GM12878 (cell line): ENCODE data around the gene SNED1. TPM values are rescaled to one million over a fixed set of nuclear protein-coding genes. Genes with fewer than 3 reads are reported as not detected.

ENCODE experiments used
- ATAC-seq: fragments of 200-7000 bp; cut with Tn5 transposase; 3 replicates; pipeline ENCODE4 v1.9.1; 2020; ENCODE audit warnings: mild to moderate bottlenecking, moderate library complexity
- BruUV-seq: library from RNA; stranded (reverse); fragments of 400-500 nt; replicated peaks from 2 replicates; lab custom pipeline; 2021; lab: Mats Ljungman, UMichigan
- CTCF ChIA-PET: fragments of 300-600 bp; sonication (Branson Sonifier 250); formaldehyde crosslinking; extraction: SDS; loops from one replicate; lab custom pipeline; 2021; ENCODE audit warnings: inconsistent platforms; lab: Yijun Ruan, JAX
- POLR2A ChIA-PET: fragments of 350-600 bp; formaldehyde crosslinking; extraction: SDS; loops from one replicate; lab custom pipeline; 2021; ENCODE audit warnings: inconsistent platforms; lab: Charles Lee
- RAD21 ChIA-PET: fragments of 300-600 bp; sonication (Branson Sonifier 250); formaldehyde crosslinking; loops from one replicate; lab custom pipeline; 2023; ENCODE audit warnings: antibody characterized with exemption; ENCODE audit not compliant: unreplicated experiment; lab: Charles Lee
- SMC1A ChIA-PET: fragments of 300-600 bp; sonication (Branson Sonifier 250); formaldehyde crosslinking; loops from one replicate; lab custom pipeline; 2023; ENCODE audit not compliant: unreplicated experiment, uncharacterized antibody; lab: Charles Lee
- DNase-seq: peaks from one replicate; pipeline ENCODE4 v3.0.0-alpha.2; 2011; ENCODE audit warnings: low read depth, low spot score
- FAIRE-seq: peaks from 3 replicates; lab custom pipeline; 2011; peaks lifted over from hg19 to GRCh38; lab: Jason Lieb, UNC
- H2AFZ ChIP-seq: 2 replicates; pipeline ENCODE4 v1.6.0; 2011; ENCODE audit warnings: low read depth, low read length, control low read depth; ENCODE audit not compliant: control insufficient read depth
- H3K27ac ChIP-seq: 2 replicates; pipeline ENCODE4 v1.5.1; 2011; ENCODE audit warnings: control low read depth; ENCODE audit not compliant: control insufficient read depth, insufficient read depth
- H3K27me3 ChIP-seq, 2 experiments: replicated peaks in 1 of 2; 2 replicates each; pipeline versions ENCODE4 v1.6.0 to v1.6.1; 2011; ENCODE audit warnings: low read length in 1 of 2; ENCODE audit not compliant: control insufficient read depth in 2 of 2, insufficient read depth in 2 of 2
- H3K36me3 ChIP-seq, 2 experiments: 2 replicates each; pipeline ENCODE4 v1.5.1; 2011; ENCODE audit warnings: low read length in 1 of 2; ENCODE audit not compliant: control insufficient read depth in 2 of 2, insufficient read depth in 2 of 2
- H3K4me1 ChIP-seq: 2 replicates; pipeline ENCODE4 v1.6.1; 2011; ENCODE audit warnings: mild to moderate bottlenecking, low read length, moderate library complexity, mixed read lengths; ENCODE audit not compliant: control insufficient read depth, insufficient read depth
- H3K4me2 ChIP-seq: 2 replicates; pipeline ENCODE4 v1.6.0; 2011; ENCODE audit warnings: control low read depth; ENCODE audit not compliant: control insufficient read depth, insufficient read depth
- H3K4me3 ChIP-seq: fragments of 200-600 bp; sonication (generic); 2 replicates; pipeline ENCODE4 v1.5.1; 2016
- H3K79me2 ChIP-seq: 2 replicates; pipeline ENCODE4 v1.6.0; 2011; ENCODE audit warnings: low read length; ENCODE audit not compliant: control insufficient read depth, insufficient read depth
- H3K9ac ChIP-seq: 2 replicates; pipeline ENCODE4 v1.8.0; 2011; ENCODE audit warnings: low read length, control low read depth, mixed read lengths; ENCODE audit not compliant: control insufficient read depth, insufficient read depth
- H3K9me3 ChIP-seq: replicated peaks from 3 replicates; pipeline ENCODE4 v1.5.1; 2011; ENCODE audit warnings: mild to moderate bottlenecking, low read length; ENCODE audit not compliant: control insufficient read depth, insufficient read depth
- H4K20me1 ChIP-seq: 2 replicates; pipeline ENCODE4 v1.6.0; 2011; ENCODE audit not compliant: control insufficient read depth, insufficient read depth
- BMI1 ChIP-seq: fragments of 450-650 bp; IDR thresholded peaks from 2 replicates; pipeline ENCODE4 v1.6.1; 2016; ENCODE audit warnings: mild to moderate bottlenecking, moderate library complexity, borderline replicate concordance
- ESRRA ChIP-seq: IDR thresholded peaks from 2 replicates; pipeline ENCODE4 v1.6.1; 2012; ENCODE audit warnings: mild to moderate bottlenecking, low read length, improper control_type of control experiment
- GATAD2B ChIP-seq: fragments of 450-650 bp; conservative IDR thresholded peaks from 2 replicates; pipeline ENCODE4 v1.6.1; 2017; ENCODE audit warnings: low read depth, mild to moderate bottlenecking, moderate library complexity
- MEF2B ChIP-seq: fragments of 450-650 bp; IDR thresholded peaks from 2 replicates; pipeline ENCODE4 v1.6.1; 2018; ENCODE audit warnings: mild to moderate bottlenecking, moderate library complexity; ENCODE audit not compliant: partially characterized antibody, poor library complexity, severe bottlenecking
- NFYB ChIP-seq: IDR thresholded peaks from 2 replicates; pipeline ENCODE4 v1.6.1; 2011; ENCODE audit warnings: low read depth, mild to moderate bottlenecking, low read length, improper control_type of control experiment, moderate library complexity; ENCODE audit not compliant: insufficient read depth
- TCF3 ChIP-seq: IDR thresholded peaks from 2 replicates; pipeline ENCODE4 v1.6.1; 2012; ENCODE audit warnings: low read depth, mild to moderate bottlenecking, low read length, borderline replicate concordance; ENCODE audit not compliant: insufficient read depth
- ZZZ3 ChIP-seq: IDR thresholded peaks from 2 replicates; pipeline ENCODE4 v1.6.1; 2011; ENCODE audit warnings: low read depth; ENCODE audit not compliant: control insufficient read depth, insufficient read length
- WGBS: methylation state at CpG from one replicate; pipeline ENCODE4 v1.1.6; 2016; ENCODE audit warnings: low lambda C conversion rate; ENCODE audit not compliant: insufficient replicate concordance, insufficient coverage; ENCODE audit errors: missing lambda C conversion rate; 5-methylcytosine and 5-hydroxymethylcytosine counted together
- in situ Hi-C: fragments of 300-500 bp; cut with MboI; formaldehyde crosslinking; loops from 9 replicates; pipeline ENCODE4 v1.14.3; 2018; ENCODE audit warnings: mixed read lengths
- intact Hi-C: fragments of 100-400 bp; cut with micrococcal nuclease; formaldehyde crosslinking; loops from one replicate; pipeline ENCODE4 v1.14.2; 2022; ENCODE audit not compliant: unreplicated experiment
- polyA plus RNA-seq, 11 experiments: library from polyadenylated mRNA; depleted of rRNA in 4 of 11; unstranded in 6 of 11; stranded (reverse) in 5 of 11; fragments of >200 nt; fragmentation: Nextera tagmentation in 4 of 11; fragmentation: Illumina TruSeq in 1 of 11; extraction: Ambion mirVana in 4 of 11; extraction: Trizol in 1 of 11; gene quantifications; 1 replicate in 1 of 11; 2 replicates in 10 of 11; pipeline versions ENCODE4 v1.2.1 to v1.2.3, GENCODE V29; 2011 to 2016; ENCODE audit warnings: inconsistent platforms in 2 of 11, missing spikeins in 2 of 11, low read depth in 1 of 11
- total RNA-seq, 4 experiments: library from RNA; depleted of rRNA in 3 of 4; stranded (reverse); fragments of >200 nt in 3 of 4; fragmentation: Illumina TruSeq in 1 of 4; extraction: Trizol in 1 of 4; gene quantifications; 2 replicates each; pipeline versions ENCODE4 v1.2.1 to v1.2.3, GENCODE V29; 2013 to 2021
- TF ChIP-seq, protein P1 (sequence below): IDR thresholded peaks from 2 replicates; pipeline ENCODE4 v1.6.1; 2011; ENCODE audit warnings: borderline replicate concordance, low read depth, mild to moderate bottlenecking, moderate library complexity, mixed read lengths, low read length; ENCODE audit not compliant: insufficient read depth; ENCODE audit errors: extremely low read length
- TF ChIP-seq, protein P2 (sequence below): fragments of 450-650 bp; IDR thresholded peaks from 2 replicates; pipeline ENCODE4 v1.6.1; 2017; ENCODE audit warnings: borderline replicate concordance
- TF ChIP-seq, protein P3 (sequence below): fragments of 450-650 bp; IDR thresholded peaks from 2 replicates; pipeline ENCODE4 v1.6.1; 2017; ENCODE audit warnings: mild to moderate bottlenecking, moderate library complexity
- TF ChIP-seq, protein P4 (sequence below): fragments of 450-650 bp; formaldehyde crosslinking; IDR thresholded peaks from 2 replicates; pipeline ENCODE4 v1.4.0; 2020; ENCODE audit warnings: mild to moderate bottlenecking, moderate library complexity

Gene SNED1
- total and polyA plus RNA-seq, 10 of the 15 experiments (the other 5 are each of a cell fraction or from before 2014, with no cell fraction given) = 0.05 to 8.4 (median 3.0) TPM

DNA sequence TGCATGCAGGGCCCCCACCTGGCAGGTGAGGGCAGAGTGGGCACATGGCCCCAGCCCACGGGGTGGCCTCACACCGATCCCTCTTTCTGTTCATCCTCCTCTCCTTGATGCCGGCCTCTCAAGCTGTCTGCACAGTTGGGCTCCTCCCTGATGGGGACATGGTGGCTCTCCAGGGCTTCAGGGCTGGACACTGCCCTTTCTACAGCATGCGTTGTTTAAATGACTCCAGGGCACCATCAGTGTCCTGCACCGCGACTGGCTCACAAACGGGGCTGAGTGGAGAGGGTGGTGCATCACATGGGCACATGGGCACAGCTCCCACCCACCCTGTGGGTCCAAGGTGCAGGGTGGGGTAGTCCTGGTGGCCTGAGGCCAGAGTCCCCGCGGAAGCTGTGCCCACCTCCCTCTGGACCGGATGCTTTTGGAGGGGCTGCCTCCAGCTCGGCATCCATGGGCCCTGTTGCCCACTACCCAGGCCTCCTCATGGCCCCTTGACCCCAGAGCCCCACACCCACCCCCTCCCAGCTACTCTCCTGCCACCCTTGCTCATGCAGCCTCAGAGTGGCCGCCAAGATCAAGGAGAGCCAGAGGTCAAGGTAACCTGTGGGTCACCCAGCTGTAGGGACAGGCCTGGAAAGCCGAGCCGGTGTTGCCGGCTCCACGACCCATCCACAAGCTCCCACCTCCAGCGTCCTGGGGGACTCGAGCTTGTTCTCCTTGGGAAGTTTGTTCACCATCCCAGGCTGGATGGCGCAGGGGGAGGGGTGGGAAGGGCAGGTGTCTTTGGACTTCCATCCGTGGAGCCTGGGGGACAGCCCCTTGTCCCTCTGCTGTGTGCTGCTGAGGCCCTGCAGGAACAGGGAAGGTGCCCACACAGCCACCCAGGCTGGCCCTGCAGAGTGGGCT lies 12.3 kb upstream of the SNED1 start:
- WGBS = 50% methylated on average over 16 of the region's 20 CpGs
- H3K9me3 ChIP-seq = no peaks in the 10 kb centered on the region
- no peaks in the 10 kb centered on the region for H4K20me1 ChIP-seq
- H3K9ac ChIP-seq = no peak overlapping the region
- H3K4me1 ChIP-seq = peaks cover 13% of the 10 kb centered on the region
- H3K27ac ChIP-seq = no peak overlapping the region
- ChIA-PET POLR2A (no interaction called here), SMC1A (no interaction called here), CTCF (interaction anchor here (0.5 kb wide), 1 partner anchor 37 kb away, joined by 4 read pairs; no protein-coding TSS in a partner anchor), RAD21 (interaction anchor here (1.1 kb wide), 1 partner anchor 165 kb away, joined by 3 read pairs; no protein-coding TSS in a partner anchor)
- no TSS peak for BruUV-seq
- no peaks in the 10 kb centered on the region for H3K36me3 ChIP-seq
- ATAC-seq (no peak), DNase-seq (no peak), FAIRE-seq (no peak)
- in situ Hi-C loops (no loop called here), intact Hi-C loops (no loop called here)
- no peak overlapping the region for H2AFZ ChIP-seq
- no peak overlapping the region for H3K4me3 ChIP-seq
- no peak overlapping the region for H3K4me2 ChIP-seq
- H3K79me2 ChIP-seq = no peaks in the 10 kb centered on the region
- peaks cover 0 to 5% of the 10 kb centered on the region in 2 experiments; a peak in 2 of 4 replicates for H3K27me3 ChIP-seq
- TF ChIP-seq, protein P1, sequence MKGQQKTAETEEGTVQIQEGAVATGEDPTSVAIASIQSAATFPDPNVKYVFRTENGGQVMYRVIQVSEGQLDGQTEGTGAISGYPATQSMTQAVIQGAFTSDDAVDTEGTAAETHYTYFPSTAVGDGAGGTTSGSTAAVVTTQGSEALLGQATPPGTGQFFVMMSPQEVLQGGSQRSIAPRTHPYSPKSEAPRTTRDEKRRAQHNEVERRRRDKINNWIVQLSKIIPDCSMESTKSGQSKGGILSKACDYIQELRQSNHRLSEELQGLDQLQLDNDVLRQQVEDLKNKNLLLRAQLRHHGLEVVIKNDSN = no peak
- TF ChIP-seq ZZZ3 (no peak), MEF2B (no peak), TCF3 (no peak), NFYB (no peak), GATAD2B (no peak), BMI1 (no peak), ESRRA (no peak)
- TF ChIP-seq, protein P2, sequence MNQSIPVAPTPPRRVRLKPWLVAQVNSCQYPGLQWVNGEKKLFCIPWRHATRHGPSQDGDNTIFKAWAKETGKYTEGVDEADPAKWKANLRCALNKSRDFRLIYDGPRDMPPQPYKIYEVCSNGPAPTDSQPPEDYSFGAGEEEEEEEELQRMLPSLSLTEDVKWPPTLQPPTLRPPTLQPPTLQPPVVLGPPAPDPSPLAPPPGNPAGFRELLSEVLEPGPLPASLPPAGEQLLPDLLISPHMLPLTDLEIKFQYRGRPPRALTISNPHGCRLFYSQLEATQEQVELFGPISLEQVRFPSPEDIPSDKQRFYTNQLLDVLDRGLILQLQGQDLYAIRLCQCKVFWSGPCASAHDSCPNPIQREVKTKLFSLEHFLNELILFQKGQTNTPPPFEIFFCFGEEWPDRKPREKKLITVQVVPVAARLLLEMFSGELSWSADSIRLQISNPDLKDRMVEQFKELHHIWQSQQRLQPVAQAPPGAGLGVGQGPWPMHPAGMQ = no peak
- TF ChIP-seq, protein P3, sequence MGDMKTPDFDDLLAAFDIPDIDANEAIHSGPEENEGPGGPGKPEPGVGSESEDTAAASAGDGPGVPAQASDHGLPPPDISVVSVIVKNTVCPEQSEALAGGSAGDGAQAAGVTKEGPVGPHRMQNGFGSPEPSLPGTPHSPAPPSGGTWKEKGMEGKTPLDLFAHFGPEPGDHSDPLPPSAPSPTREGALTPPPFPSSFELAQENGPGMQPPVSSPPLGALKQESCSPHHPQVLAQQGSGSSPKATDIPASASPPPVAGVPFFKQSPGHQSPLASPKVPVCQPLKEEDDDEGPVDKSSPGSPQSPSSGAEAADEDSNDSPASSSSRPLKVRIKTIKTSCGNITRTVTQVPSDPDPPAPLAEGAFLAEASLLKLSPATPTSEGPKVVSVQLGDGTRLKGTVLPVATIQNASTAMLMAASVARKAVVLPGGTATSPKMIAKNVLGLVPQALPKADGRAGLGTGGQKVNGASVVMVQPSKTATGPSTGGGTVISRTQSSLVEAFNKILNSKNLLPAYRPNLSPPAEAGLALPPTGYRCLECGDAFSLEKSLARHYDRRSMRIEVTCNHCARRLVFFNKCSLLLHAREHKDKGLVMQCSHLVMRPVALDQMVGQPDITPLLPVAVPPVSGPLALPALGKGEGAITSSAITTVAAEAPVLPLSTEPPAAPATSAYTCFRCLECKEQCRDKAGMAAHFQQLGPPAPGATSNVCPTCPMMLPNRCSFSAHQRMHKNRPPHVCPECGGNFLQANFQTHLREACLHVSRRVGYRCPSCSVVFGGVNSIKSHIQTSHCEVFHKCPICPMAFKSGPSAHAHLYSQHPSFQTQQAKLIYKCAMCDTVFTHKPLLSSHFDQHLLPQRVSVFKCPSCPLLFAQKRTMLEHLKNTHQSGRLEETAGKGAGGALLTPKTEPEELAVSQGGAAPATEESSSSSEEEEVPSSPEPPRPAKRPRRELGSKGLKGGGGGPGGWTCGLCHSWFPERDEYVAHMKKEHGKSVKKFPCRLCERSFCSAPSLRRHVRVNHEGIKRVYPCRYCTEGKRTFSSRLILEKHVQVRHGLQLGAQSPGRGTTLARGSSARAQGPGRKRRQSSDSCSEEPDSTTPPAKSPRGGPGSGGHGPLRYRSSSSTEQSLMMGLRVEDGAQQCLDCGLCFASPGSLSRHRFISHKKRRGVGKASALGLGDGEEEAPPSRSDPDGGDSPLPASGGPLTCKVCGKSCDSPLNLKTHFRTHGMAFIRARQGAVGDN = no peak
- TF ChIP-seq, protein P4, sequence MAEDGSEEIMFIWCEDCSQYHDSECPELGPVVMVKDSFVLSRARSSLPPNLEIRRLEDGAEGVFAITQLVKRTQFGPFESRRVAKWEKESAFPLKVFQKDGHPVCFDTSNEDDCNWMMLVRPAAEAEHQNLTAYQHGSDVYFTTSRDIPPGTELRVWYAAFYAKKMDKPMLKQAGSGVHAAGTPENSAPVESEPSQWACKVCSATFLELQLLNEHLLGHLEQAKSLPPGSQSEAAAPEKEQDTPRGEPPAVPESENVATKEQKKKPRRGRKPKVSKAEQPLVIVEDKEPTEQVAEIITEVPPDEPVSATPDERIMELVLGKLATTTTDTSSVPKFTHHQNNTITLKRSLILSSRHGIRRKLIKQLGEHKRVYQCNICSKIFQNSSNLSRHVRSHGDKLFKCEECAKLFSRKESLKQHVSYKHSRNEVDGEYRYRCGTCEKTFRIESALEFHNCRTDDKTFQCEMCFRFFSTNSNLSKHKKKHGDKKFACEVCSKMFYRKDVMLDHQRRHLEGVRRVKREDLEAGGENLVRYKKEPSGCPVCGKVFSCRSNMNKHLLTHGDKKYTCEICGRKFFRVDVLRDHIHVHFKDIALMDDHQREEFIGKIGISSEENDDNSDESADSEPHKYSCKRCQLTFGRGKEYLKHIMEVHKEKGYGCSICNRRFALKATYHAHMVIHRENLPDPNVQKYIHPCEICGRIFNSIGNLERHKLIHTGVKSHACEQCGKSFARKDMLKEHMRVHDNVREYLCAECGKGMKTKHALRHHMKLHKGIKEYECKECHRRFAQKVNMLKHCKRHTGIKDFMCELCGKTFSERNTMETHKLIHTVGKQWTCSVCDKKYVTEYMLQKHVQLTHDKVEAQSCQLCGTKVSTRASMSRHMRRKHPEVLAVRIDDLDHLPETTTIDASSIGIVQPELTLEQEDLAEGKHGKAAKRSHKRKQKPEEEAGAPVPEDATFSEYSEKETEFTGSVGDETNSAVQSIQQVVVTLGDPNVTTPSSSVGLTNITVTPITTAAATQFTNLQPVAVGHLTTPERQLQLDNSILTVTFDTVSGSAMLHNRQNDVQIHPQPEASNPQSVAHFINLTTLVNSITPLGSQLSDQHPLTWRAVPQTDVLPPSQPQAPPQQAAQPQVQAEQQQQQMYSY (CRISPR knock-in tag) = no peak
